Gastroesophageal sphincter (tissue), 4 donors: ENCODE data around the gene PCDHGA11. TPM values are rescaled to one million over a fixed set of nuclear protein-coding genes. Genes with fewer than 3 reads are reported as not detected.
"Not testable (repeated sequence)": the region's sequence is repeated elsewhere in the genome, so short reads cannot be mapped to it uniquely, and the experiment has no call there.

Source experiments
- ATAC-seq: fragments of 150-250 bp; one replicate; pipeline ENCODE4 v1.9.1; 2016; ENCODE audit warnings: mild to moderate bottlenecking, moderate library complexity
- H3K27ac ChIP-seq, 4 donors: fragments of 200-600 bp; sonication (generic) in 3 of 4; 1 replicate in 3 of 4; 2 replicates in 1 of 4; pipeline ENCODE4 v1.5.1; 2016 to 2019
- H3K27me3 ChIP-seq: fragments of 200-600 bp; sonication (generic); one replicate; pipeline ENCODE4 v1.5.1; 2019
- H3K36me3 ChIP-seq, 2 donors: fragments of 200-600 bp; sonication (generic); one replicate each; pipeline ENCODE4 v1.5.1; 2019; ENCODE audit warnings: control low read depth in 1 of 2
- H3K4me1 ChIP-seq, 3 donors: fragments of 200-600 bp; sonication (generic); 1 replicate in 2 of 3; 2 replicates in 1 of 3; pipeline ENCODE4 v1.5.1; 2016 to 2019; ENCODE audit warnings: control low read depth in 2 of 3
- H3K4me3 ChIP-seq, 2 donors: fragments of 200-600 bp; sonication (generic); one replicate each; pipeline ENCODE4 v1.5.1; 2019; ENCODE audit warnings: mild to moderate bottlenecking in 1 of 2, moderate library complexity in 1 of 2
- H3K9me3 ChIP-seq, 3 donors: fragments of 200-600 bp; sonication (generic); one replicate each; pipeline ENCODE4 v1.5.1; 2017 to 2019; ENCODE audit warnings: control low read depth in 2 of 3
- EP300 ChIP-seq: sonication (generic); formaldehyde crosslinking; IDR thresholded peaks from one replicate; pipeline ENCODE4 v1.6.1; 2017; ENCODE audit warnings: antibody characterized with exemption, mild to moderate bottlenecking
- POLR2A ChIP-seq, 2 donors: fragments of 450-650 bp; IDR thresholded peaks; one replicate each; pipeline ENCODE4 v1.6.1; 2017; ENCODE audit warnings: antibody characterized with exemption in 2 of 2, mild to moderate bottlenecking in 2 of 2, moderate library complexity in 1 of 2
- POLR2AphosphoS5 ChIP-seq: sonication (generic); formaldehyde crosslinking; IDR thresholded peaks from one replicate; pipeline ENCODE4 v1.6.1; 2017; ENCODE audit warnings: antibody characterized with exemption
- WGBS, 2 donors: methylation state at CpG; one replicate each; pipeline ENCODE4 v1.1.5; 2018; ENCODE audit warnings: low coverage in 1 of 2; 5-methylcytosine and 5-hydroxymethylcytosine counted together
- total RNA-seq, 4 donors: library from RNA; depleted of rRNA; stranded (reverse); fragments of >200 nt; gene quantifications; one replicate each; pipeline ENCODE4 v1.1.0, GENCODE V29; 2016
- TF ChIP-seq, protein P1 (sequence below), 4 experiments: fragments of 200-600 bp in 2 of 4; fragments of 450-650 bp in 2 of 4; sonication (generic) in 1 of 4; IDR thresholded peaks; one replicate each; pipeline ENCODE4 v1.5.1; 2017 to 2019; ENCODE audit warnings: antibody characterized with exemption in 4 of 4, mild to moderate bottlenecking in 2 of 4, moderate library complexity in 2 of 4

Gene PCDHGA11
- total RNA-seq, 4 donors from 2014 or later, result 1.9 to 12.3 (median 3.9) TPM

DNA sequence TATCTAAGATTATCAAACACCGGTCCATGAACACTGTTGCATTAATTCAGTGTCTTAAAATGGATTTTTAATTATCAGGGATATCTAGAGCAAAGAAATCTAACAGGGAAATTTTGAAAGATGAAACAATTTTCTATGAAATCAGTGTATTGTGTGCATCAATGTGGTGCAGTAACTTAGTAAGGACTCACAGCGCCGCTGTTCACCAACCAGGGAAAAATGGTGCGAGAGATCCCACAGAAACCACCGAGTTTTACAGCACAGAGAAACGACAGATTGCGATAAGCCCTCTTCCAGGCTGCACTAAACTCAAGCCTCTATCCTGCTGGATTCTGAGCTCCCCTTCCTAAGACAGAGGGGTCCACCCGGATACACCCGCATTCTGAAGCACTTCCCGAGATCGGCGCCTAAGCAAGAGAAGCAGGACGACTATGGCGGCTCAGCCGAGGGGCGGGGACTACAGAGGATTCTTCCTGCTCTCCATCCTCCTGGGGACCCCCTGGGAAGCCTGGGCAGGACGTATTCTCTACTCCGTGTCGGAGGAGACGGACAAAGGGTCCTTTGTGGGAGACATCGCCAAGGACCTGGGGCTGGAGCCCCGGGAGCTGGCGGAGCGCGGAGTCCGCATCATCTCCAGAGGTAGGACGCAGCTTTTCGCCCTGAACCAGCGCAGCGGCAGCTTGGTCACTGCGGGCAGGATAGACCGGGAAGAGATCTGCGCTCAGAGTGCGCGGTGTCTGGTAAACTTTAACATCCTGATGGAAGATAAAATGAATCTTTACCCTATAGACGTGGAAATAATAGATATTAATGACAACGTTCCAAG lies 38.2 kb upstream of the PCDHGA11 start, which contains the start of gene PCDHGA7:
Gene PCDHGA7 (plus strand): TSS at position 274 of the 826 bp plus-strand sequence. CDS start 158 bp downstream, at position 432.
- peaks cover 0 to 9% of the 10 kb centered on the region in 2 donors for H3K36me3 ChIP-seq
- no peak within 1 kb of the TSS for H3K27ac ChIP-seq
- no peaks in the 10 kb centered on the region for H3K4me1 ChIP-seq
- TF ChIP-seq EP300 (no peak), POLR2A (IDR thresholded peaks at IDR 0.05) (no peak)
- TF ChIP-seq, protein P1, sequence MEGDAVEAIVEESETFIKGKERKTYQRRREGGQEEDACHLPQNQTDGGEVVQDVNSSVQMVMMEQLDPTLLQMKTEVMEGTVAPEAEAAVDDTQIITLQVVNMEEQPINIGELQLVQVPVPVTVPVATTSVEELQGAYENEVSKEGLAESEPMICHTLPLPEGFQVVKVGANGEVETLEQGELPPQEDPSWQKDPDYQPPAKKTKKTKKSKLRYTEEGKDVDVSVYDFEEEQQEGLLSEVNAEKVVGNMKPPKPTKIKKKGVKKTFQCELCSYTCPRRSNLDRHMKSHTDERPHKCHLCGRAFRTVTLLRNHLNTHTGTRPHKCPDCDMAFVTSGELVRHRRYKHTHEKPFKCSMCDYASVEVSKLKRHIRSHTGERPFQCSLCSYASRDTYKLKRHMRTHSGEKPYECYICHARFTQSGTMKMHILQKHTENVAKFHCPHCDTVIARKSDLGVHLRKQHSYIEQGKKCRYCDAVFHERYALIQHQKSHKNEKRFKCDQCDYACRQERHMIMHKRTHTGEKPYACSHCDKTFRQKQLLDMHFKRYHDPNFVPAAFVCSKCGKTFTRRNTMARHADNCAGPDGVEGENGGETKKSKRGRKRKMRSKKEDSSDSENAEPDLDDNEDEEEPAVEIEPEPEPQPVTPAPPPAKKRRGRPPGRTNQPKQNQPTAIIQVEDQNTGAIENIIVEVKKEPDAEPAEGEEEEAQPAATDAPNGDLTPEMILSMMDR (IDR thresholded peaks at IDR 0.05), result no peak
- WGBS, 2 donors, result 13 to 28% methylated on average over 14 to 23 of the region's 37 CpGs
- ATAC-seq, result no peak
- peaks cover 2 to 98% (median 6%) of the 10 kb centered on the region in 3 donors for H3K9me3 ChIP-seq
- no peaks in the 10 kb centered on the region for H3K27me3 ChIP-seq
- peak within 1 kb of the TSS in 1 of 2 donors; percentile 21 for H3K4me3 ChIP-seq

- ATAC-seq, result no peak
- no peak overlapping the region for H3K4me3 ChIP-seq
- H3K9me3 ChIP-seq, result peaks cover 2 to 97% (median 6%) of the 10 kb centered on the region in 3 donors
These were observed 37.5 kb upstream of the PCDHGA11 start for GRCh38 chr5:141383345-141383744.

DNA sequence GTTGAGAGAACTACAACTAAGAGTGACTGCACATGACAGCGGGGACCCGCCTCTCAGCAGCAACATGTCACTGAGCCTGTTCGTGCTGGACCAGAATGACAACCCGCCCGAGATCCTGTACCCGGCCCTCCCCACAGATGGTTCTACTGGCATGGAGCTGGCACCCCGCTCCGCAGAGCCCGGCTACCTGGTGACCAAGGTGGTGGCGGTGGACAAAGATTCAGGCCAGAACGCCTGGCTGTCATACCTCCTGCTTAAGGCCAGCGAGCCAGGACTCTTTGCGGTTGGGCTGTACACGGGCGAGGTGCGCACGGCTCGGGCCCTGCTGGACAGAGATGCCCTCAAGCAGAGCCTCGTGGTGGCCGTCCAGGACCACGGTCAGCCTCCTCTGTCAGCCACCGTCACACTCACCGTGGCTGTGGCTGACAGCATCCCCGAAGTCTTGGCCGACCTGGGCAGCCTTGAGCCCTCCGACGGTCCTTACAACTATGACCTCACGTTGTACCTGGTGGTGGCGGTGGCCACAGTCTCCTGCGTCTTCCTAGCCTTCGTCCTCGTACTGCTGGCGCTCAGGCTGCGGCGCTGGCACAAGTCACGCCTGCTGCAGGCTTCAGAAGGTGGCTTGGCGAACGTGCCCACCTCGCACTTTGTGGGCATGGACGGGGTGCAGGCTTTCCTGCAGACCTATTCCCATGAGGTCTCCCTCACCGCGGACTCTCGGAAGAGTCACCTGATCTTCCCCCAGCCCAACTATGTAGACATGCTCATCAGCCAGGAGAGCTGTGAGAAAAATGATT lies 36.2 kb upstream of the PCDHGA11 start:
- Histone ChIP-seq H3K27me3 (no peaks in the 10 kb centered on the region), H3K27ac (no peak overlapping the region), H3K9me3 (peaks cover 2 to 97% (median 7%) of the 10 kb centered on the region in 3 donors), H3K4me3 (no peak overlapping the region), H3K4me1 (no peaks in the 10 kb centered on the region), H3K36me3 (peaks cover 0 to 12% of the 10 kb centered on the region in 2 donors)
- no peak for ATAC-seq
- 33% methylated on average over 12 of the region's 43 CpGs; no CpG with 5 or more reads in 1 of the 2 donors for WGBS, 2 donors
- TF ChIP-seq POLR2A (IDR thresholded peaks at IDR 0.05) (no peak), EP300 (no peak), POLR2AphosphoS5 (no peak)
- TF ChIP-seq, protein P1 (IDR thresholded peaks at IDR 0.05), result no peak

More at GRCh38 chr5:141383345-141383744, 37.5 kb upstream of the PCDHGA11 start:
- no peaks in the 10 kb centered on the region for H3K4me1 ChIP-seq
- 29 to 45% methylated on average over 12 to 15 of the region's 21 CpGs for WGBS, 2 donors
- H3K27ac ChIP-seq, result no peak overlapping the region
- peaks cover 0 to 6% of the 10 kb centered on the region in 2 donors for H3K36me3 ChIP-seq
- TF ChIP-seq POLR2A (IDR thresholded peaks at IDR 0.05), result no peak
- TF ChIP-seq, protein P1 (IDR thresholded peaks at IDR 0.05), result no peak
- no peak for TF ChIP-seq POLR2AphosphoS5
- TF ChIP-seq EP300, result no peak
- no peaks in the 10 kb centered on the region for H3K27me3 ChIP-seq

- H3K36me3 ChIP-seq, result peaks cover 0 to 14% of the 10 kb centered on the region in 2 donors
- not testable (repeated sequence) for H3K27me3 ChIP-seq, H3K27ac ChIP-seq, ATAC-seq, H3K4me1 ChIP-seq
- TF ChIP-seq, protein P1 (IDR thresholded peaks at IDR 0.05), result peak in 1 of 4 experiments; percentile 29
- H3K9me3 ChIP-seq, result peaks cover 2 to 99% (median 8%) of the 10 kb centered on the region in 3 donors
- 11% methylated on average over 3 of the region's 40 CpGs; no CpG with 5 or more reads in 1 of the 2 donors for WGBS, 2 donors
- H3K4me3 ChIP-seq, result peak within 1 kb of the TSS in 1 of 2 donors; percentile 16
These were observed 33.1 kb upstream of the PCDHGA11 start, which contains the start of gene PCDHGB4 for GRCh38 chr5:141387557-141388311. PCDHGB4 (plus strand) TSS chr5:141387698; CDS start chr5:141387885, 187 bp downstream.
